HG02981 (cell line): ENCODE measurements around the gene CRY2.

Source experiments
- ATAC-seq: cut with Tn5 transposase; IDR thresholded peaks from one replicate; pipeline ENCODE4 v1.9.1; 2021; ENCODE audit warnings: mild to moderate bottlenecking, moderate library complexity; ENCODE audit not compliant: unreplicated experiment

Gene CRY2

GRCh38 chr11:45929486-45930030 is 82.3 kb downstream of the CRY2 start:
- no peak for ATAC-seq

- peak; percentile 84 for ATAC-seq
Observed at GRCh38 chr11:45930031-45930794, 82.9 kb downstream of the CRY2 start.

DNA sequence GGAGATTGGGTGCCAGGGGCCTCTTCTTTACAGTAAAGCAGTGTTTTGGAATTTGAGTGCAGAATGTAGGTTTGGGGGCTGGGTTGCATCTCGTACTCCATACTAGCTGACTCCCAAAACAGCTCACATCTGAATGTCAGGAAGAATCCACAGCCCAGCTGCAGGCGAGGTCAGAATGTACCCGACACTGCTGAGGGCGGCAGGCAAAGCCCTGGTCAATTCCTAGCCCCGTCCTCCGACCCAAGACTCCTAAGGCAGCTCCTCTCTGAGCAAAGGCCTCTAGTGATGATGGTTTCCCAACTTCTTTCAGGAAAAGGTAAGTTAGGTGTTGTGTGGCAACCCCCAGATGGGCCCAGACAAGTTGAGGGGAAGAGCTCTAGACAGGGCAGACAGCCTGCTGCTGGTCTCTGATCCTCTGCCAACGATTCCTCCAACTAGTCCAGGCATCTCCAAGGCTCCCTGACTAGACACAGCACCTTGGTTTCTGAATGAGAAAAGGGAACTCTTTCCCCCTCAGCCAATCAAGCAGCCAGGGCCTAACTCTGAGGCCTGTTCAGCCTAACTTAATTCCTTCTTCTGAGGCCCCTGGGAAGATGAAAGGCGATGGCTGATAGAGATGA is 83.8 kb downstream of the CRY2 start:
- no peak for ATAC-seq

DNA sequence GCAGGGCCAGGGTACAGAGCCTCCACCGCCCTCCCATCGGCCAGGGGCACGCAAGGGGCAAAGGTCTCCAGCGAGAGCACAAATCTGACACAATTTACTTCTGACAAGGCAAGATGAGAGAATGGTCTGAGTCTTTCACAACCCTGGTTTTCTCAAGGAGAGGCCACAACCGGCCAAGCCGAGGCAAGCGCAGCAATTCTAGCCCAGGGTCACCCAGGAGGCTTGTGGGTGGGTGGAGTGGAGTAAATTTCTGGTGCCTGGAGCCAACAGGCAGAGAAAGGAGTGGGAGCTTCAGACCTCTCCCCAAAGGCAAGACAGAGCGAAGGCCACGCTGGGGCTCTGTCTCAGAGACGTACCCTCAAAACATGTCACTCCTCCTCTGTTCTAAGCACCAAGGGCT is 84.5 kb downstream of the CRY2 start:
- no peak for ATAC-seq

DNA sequence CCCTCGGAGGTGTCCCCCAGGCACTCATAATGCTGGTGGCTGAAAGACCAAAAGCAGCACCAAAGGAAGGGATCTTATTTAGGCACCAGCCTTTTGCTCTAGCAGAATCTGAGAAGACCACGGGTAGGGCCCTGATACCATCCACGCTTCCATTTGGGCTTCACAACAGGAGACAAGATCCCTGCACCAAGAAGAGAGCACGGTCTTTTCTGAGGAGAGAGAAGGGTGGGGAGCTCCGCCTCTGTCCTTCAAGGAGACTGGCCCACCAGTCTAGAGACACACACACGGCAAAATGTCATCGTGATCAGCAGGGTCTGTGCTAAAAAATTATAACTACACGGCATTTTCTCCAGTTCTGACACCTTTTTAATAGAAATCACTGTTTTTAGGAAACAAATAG is 84.9 kb downstream of the CRY2 start:
- ATAC-seq = no peak
